A549 (cell line): ENCODE measurements around the gene PZP. TPM values are rescaled to one million over a fixed set of nuclear protein-coding genes. Genes with fewer than 3 reads are reported as not detected.

Experiments
- ATAC-seq, 2 experiments: fragments of 200-7000 bp in 1 of 2; fragments of >200 bp in 1 of 2; cut with Nextera tagmentation in 1 of 2; cut with Tn5 transposase in 1 of 2; 3 replicates each; pipeline versions ENCODE4 v1.8.0 to v1.9.1; 2018 to 2020; ENCODE audit warnings: mild to moderate bottlenecking in 1 of 2, moderate library complexity in 1 of 2
- CTCF ChIA-PET: fragments of 300-600 bp; sonication (Branson Sonifier 250); formaldehyde crosslinking; extraction: SDS; loops from one replicate; lab custom pipeline; 2021; ENCODE audit warnings: antibody characterized with exemption, inconsistent platforms; lab: Yijun Ruan, JAX
- POLR2A ChIA-PET: fragments of 350-600 bp; formaldehyde crosslinking; extraction: SDS; loops from one replicate; lab custom pipeline; 2021; ENCODE audit warnings: antibody characterized with exemption, inconsistent platforms; lab: Yijun Ruan, JAX
- DNase-seq, 2 experiments: peaks; one replicate each; pipeline versions ENCODE4 v3.0.0 to v3.0.0-alpha.2; 2011 to 2016; ENCODE audit warnings: low read depth in 1 of 2, low spot score in 1 of 2
- FAIRE-seq: peaks from 2 replicates; lab custom pipeline; 2011; peaks lifted over from hg19 to GRCh38; lab: Jason Lieb, UNC
- H3K27ac ChIP-seq, 2 experiments: fragments of >200 bp; sonication (Bioruptor Twin); formaldehyde crosslinking; 3 replicates each; pipeline ENCODE4 v1.5.1; 2016 to 2017
- H3K4me1 ChIP-seq: fragments of >200 bp; sonication (Bioruptor Twin); formaldehyde crosslinking; 3 replicates; pipeline ENCODE4 v1.6.1; 2016
- H3K4me2 ChIP-seq: fragments of >200 bp; sonication (Bioruptor Twin); formaldehyde crosslinking; 3 replicates; pipeline ENCODE4 v1.6.1; 2016
- H3K4me3 ChIP-seq: fragments of >200 bp; sonication (Bioruptor Twin); formaldehyde crosslinking; 3 replicates; pipeline ENCODE4 v1.5.1; 2016
- H3K9me3 ChIP-seq: fragments of >200 bp; sonication (Bioruptor Twin); formaldehyde crosslinking; 3 replicates; pipeline ENCODE4 v1.6.1; 2016
- ATOH8 ChIP-seq: fragments of 250-450 bp; sonication (Bioruptor Pico); IDR thresholded peaks from 2 replicates; pipeline ENCODE4 v1.5.0; 2020; ENCODE audit warnings: low read depth, mild to moderate bottlenecking, moderate library complexity
- BHLHE40 ChIP-seq: IDR thresholded peaks from 2 replicates; pipeline ENCODE4 v1.6.1; 2012; ENCODE audit warnings: low read depth, low read length, inconsistent platforms
- CBX8 ChIP-seq: fragments of 200-600 bp; sonication (generic); IDR thresholded peaks from 2 replicates; pipeline ENCODE4 v1.6.1; 2016
- CEBPB ChIP-seq, 2 experiments: fragments of >200 bp in 1 of 2; sonication (Bioruptor Twin) in 1 of 2; formaldehyde crosslinking in 1 of 2; IDR thresholded peaks; 2 replicates each; pipeline ENCODE4 v1.6.1; 2012 to 2016
- EHF ChIP-seq: fragments of 250-450 bp; sonication (Bioruptor Pico); IDR thresholded peaks from 2 replicates; pipeline ENCODE4 v1.5.0; 2020; ENCODE audit warnings: mild to moderate bottlenecking
- EHMT2 ChIP-seq: fragments of 200-600 bp; sonication (generic); IDR thresholded peaks from 2 replicates; pipeline ENCODE4 v1.6.1; 2016; ENCODE audit warnings: antibody characterized with exemption, low read depth, mild to moderate bottlenecking, moderate library complexity
- ESRRA ChIP-seq: fragments of 150-350 bp; IDR thresholded peaks from 2 replicates; pipeline ENCODE4 v1.6.1; 2014; ENCODE audit warnings: mild to moderate bottlenecking, low read length, borderline replicate concordance
- FOSB ChIP-seq: fragments of 250-450 bp; sonication (Bioruptor Pico); IDR thresholded peaks from 2 replicates; pipeline ENCODE4 v1.5.0; 2020; ENCODE audit warnings: mild to moderate bottlenecking, moderate library complexity
- HOXA7 ChIP-seq: fragments of 250-450 bp; sonication (Bioruptor Pico); IDR thresholded peaks from 2 replicates; pipeline ENCODE4 v1.5.0; 2020; ENCODE audit warnings: mild to moderate bottlenecking, moderate library complexity
- JUN ChIP-seq, 2 experiments: fragments of >200 bp; sonication (Bioruptor Twin); formaldehyde crosslinking; IDR thresholded peaks; 2 replicates in 1 of 2; 3 replicates in 1 of 2; pipeline ENCODE4 v1.6.1; 2016 to 2017
- KDM1A ChIP-seq: fragments of 200-600 bp; sonication (generic); IDR thresholded peaks from 2 replicates; pipeline ENCODE4 v1.6.1; 2016; ENCODE audit warnings: low read depth, mild to moderate bottlenecking
- KDM5A ChIP-seq: fragments of 200-600 bp; sonication (generic); IDR thresholded peaks from 2 replicates; pipeline ENCODE4 v1.6.1; 2016; ENCODE audit warnings: antibody characterized with exemption, mild to moderate bottlenecking
- MYC ChIP-seq: IDR thresholded peaks from 2 replicates; pipeline ENCODE4 v1.6.1; 2012; ENCODE audit warnings: mild to moderate bottlenecking, inconsistent platforms, low read length, improper control_type of control experiment, borderline replicate concordance
- NR3C1 ChIP-seq: fragments of >200 bp; sonication (Bioruptor Twin); formaldehyde crosslinking; IDR thresholded peaks from 3 replicates; pipeline ENCODE4 v1.6.1; 2017
- PBX3 ChIP-seq: IDR thresholded peaks from 2 replicates; pipeline ENCODE4 v1.6.1; 2012
- PHF8 ChIP-seq: fragments of 200-600 bp; sonication (generic); IDR thresholded peaks from 2 replicates; pipeline ENCODE4 v1.6.1; 2016; ENCODE audit warnings: low read depth, mild to moderate bottlenecking, antibody characterized with exemption, moderate library complexity, borderline replicate concordance
- POLR2AphosphoS2 ChIP-seq: conservative IDR thresholded peaks from 2 replicates; pipeline ENCODE4 v1.6.1; 2012; ENCODE audit warnings: low read length, improper control_type of control experiment, inconsistent platforms
- RCOR1 ChIP-seq: fragments of 150-350 bp; IDR thresholded peaks from 2 replicates; pipeline ENCODE4 v1.6.1; 2014; ENCODE audit warnings: antibody characterized with exemption, low read length, low read depth
- SREBF2 ChIP-seq: fragments of 450-650 bp; IDR thresholded peaks from 2 replicates; pipeline ENCODE4 v1.6.1; 2014; ENCODE audit warnings: mild to moderate bottlenecking, moderate library complexity
- TP53 ChIP-seq: fragments of 250-450 bp; sonication (Bioruptor Pico); IDR thresholded peaks from 2 replicates; pipeline ENCODE4 v1.5.0; 2021; ENCODE audit warnings: mild to moderate bottlenecking, moderate library complexity
- WGBS: methylation state at CpG from one replicate; pipeline ENCODE4 v1.1.6; 2017; ENCODE audit errors: missing lambda C conversion rate; 5-methylcytosine and 5-hydroxymethylcytosine counted together
- polyA plus RNA-seq, 4 experiments: library from polyadenylated mRNA; depleted of rRNA in 3 of 4; stranded (reverse); fragments of >200 nt; fragmentation: RNase III in 1 of 4; extraction: RNeasy Plus Mini Kit Qiagen cat#74134 plus additional on column Dnase treatment in 1 of 4; gene quantifications; 2 replicates in 3 of 4; 3 replicates in 1 of 4; pipeline ENCODE4 v1.2.3, GENCODE V29; 2011 to 2017
- TF ChIP-seq, protein P1 (sequence below): IDR thresholded peaks from 2 replicates; pipeline ENCODE4 v1.6.1; 2012; ENCODE audit warnings: low read depth, borderline replicate concordance
- TF ChIP-seq, protein P2 (sequence below): fragments of >200 bp; sonication (Bioruptor Twin); formaldehyde crosslinking; IDR thresholded peaks from 3 replicates; pipeline ENCODE4 v1.5.1; 2016

PZP gene
- polyA plus RNA-seq, 2 of the 4 experiments (the other 2 are of a cell fraction), result not detected

DNA sequence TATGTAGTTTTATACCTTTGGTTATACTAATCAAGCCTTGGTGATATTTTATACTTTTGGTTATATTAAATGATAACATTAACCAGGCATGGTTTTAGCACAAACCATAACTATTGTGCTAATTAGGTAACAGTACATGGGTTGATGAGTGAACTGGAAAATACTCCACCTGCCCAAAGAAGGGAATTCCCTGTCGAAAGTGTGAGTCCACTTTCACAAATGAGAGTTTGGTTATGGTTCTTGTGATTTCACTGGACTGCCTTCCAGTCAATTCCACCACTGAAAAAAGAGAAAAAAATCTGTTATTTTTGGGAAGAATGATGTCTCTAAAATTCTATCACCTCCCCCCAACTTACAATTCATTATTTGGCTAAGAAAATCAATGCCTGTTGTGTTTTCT is 102.1 kb downstream of the PZP start:
- 0% methylated on average over 1 of the region's 1 CpG for WGBS
- POLR2A ChIA-PET, result no interaction called here
- CTCF ChIA-PET, result no interaction called here
- Histone ChIP-seq H3K9me3 (no peaks in the 10 kb centered on the region), H3K4me2 (no peak overlapping the region), H3K27ac (no peak overlapping the region), H3K4me3 (no peak overlapping the region), H3K4me1 (no peaks in the 10 kb centered on the region)
- DNase-seq (no peak), FAIRE-seq (no peak), ATAC-seq (no peak)
- TF ChIP-seq, protein P1, sequence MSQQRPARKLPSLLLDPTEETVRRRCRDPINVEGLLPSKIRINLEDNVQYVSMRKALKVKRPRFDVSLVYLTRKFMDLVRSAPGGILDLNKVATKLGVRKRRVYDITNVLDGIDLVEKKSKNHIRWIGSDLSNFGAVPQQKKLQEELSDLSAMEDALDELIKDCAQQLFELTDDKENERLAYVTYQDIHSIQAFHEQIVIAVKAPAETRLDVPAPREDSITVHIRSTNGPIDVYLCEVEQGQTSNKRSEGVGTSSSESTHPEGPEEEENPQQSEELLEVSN, result no peak
- TF ChIP-seq KDM1A (no peak), EHF (no peak), POLR2AphosphoS2 (no peak), ESRRA (no peak), ATOH8 (CRISPR knock-in tag) (no peak), MYC (no peak), PHF8 (no peak), RCOR1 (no peak), NR3C1 (no peak), CEBPB (IDR thresholded peaks at IDR 0.05) (no peak), SREBF2 (no peak), TP53 (no peak), CBX8 (no peak), JUN (IDR thresholded peaks at IDR 0.05) (no peak), PBX3 (no peak), HOXA7 (CRISPR knock-in tag) (no peak), BHLHE40 (no peak), EHMT2 (no peak)
- TF ChIP-seq, protein P2, sequence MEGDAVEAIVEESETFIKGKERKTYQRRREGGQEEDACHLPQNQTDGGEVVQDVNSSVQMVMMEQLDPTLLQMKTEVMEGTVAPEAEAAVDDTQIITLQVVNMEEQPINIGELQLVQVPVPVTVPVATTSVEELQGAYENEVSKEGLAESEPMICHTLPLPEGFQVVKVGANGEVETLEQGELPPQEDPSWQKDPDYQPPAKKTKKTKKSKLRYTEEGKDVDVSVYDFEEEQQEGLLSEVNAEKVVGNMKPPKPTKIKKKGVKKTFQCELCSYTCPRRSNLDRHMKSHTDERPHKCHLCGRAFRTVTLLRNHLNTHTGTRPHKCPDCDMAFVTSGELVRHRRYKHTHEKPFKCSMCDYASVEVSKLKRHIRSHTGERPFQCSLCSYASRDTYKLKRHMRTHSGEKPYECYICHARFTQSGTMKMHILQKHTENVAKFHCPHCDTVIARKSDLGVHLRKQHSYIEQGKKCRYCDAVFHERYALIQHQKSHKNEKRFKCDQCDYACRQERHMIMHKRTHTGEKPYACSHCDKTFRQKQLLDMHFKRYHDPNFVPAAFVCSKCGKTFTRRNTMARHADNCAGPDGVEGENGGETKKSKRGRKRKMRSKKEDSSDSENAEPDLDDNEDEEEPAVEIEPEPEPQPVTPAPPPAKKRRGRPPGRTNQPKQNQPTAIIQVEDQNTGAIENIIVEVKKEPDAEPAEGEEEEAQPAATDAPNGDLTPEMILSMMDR, result no peak

DNA sequence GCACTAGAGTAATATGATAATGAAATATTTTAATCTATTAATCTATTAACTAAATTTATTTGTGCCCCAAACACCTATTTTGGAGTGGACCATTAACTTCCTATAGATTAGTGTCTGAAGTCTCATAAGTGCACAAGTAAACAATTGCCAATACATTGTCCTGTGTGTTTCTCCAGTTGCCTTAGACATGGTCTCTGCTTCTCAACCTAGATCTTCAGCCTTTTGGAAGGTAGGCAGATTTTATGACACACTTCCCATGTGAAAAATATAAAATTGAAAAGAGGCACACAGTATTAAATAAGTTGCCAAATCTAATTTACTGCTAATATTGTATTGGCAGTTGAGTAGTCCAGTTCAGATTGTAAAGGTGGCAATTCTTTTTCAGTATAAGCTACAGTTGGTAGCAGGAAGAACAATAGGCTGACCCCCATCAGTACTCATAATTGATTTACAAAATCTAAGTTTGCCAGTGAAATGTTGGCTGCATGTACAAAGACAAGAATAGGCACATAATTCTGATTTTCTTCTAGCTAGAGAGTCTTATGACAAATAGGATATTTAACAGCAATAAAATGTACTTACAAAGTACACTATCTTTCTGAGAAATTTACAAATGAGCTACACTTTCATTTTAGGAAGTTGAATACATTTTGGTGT is 103.3 kb downstream of the PZP start:
- Histone ChIP-seq H3K4me1 (no peaks in the 10 kb centered on the region), H3K9me3 (no peaks in the 10 kb centered on the region), H3K27ac (no peak overlapping the region), H3K4me3 (no peak overlapping the region), H3K4me2 (no peak overlapping the region)
- ChIA-PET CTCF (interaction anchor here (1.2 kb wide), 1 partner anchor 11 kb away, joined by 3 read pairs; no protein-coding TSS in a partner anchor), POLR2A (no interaction called here)
- no peak for TF ChIP-seq TP53
- no peak for TF ChIP-seq KDM5A
- TF ChIP-seq KDM1A, result no peak
- TF ChIP-seq, protein P1, result no peak
- no peak for TF ChIP-seq FOSB
- no peak for DNase-seq
- ATAC-seq, result no peak
- FAIRE-seq, result no peak
